ENCODE measurements around the gene CRACR2B. TPM values are rescaled to one million over a fixed set of nuclear protein-coding genes. Genes with fewer than 3 reads are reported as not detected.

CRACR2B gene
- total and polyA plus RNA-seq, 10 of the 15 experiments (the other 5 are each of a cell fraction or from before 2014, with no cell fraction given) = 0.10 to 33.7 (median 12.7) TPM

GRCh38 chr11:831118-831864, 3.6 kb downstream of the CRACR2B start:
- no peak for ATAC-seq
- FAIRE-seq = no peak
- ChIA-PET POLR2A (interaction anchor here (0.6 to 5.2 kb wide), 4 partner anchors 9 to 36 kb away, joined by 3 to 33 read pairs (median 13); partner anchors contain the start of genes PNPLA2, POLR2L and TSPAN4), CTCF (interaction anchor here (1.1 kb wide), 1 partner anchor 17 kb away, joined by 3 read pairs; no protein-coding TSS in a partner anchor), SMC1A (ENCODE audit: uncharacterized antibody, unreplicated experiment) (no interaction called here), RAD21 (ENCODE audit: unreplicated experiment) (interaction anchor here (0.6 to 1.3 kb wide), 3 partner anchors 12 to 98 kb away, joined by 3 read pairs; partner anchors contain the start of gene RPLP2)
- Histone ChIP-seq H3K9me3 (replicated peaks; ENCODE audit: control insufficient read depth, insufficient read depth, low read length) (no peaks in the 10 kb centered on the region), H3K9ac (ENCODE audit: control insufficient read depth, insufficient read depth, low read length) (no peak overlapping the region), H3K4me2 (ENCODE audit: control insufficient read depth, insufficient read depth) (no peak overlapping the region; the same call in 1 of the 2 replicates), H3K79me2 (ENCODE audit: control insufficient read depth, insufficient read depth, low read length) (no peaks in the 10 kb centered on the region), H2AFZ (ENCODE audit: control insufficient read depth, low read depth, low read length) (no peak overlapping the region), H3K36me3 (ENCODE audit: control insufficient read depth in 2 of 2, insufficient read depth in 2 of 2, low read length in 1 of 2) (no peaks in the 10 kb centered on the region; a peak in 1 of 4 replicates), H3K4me3 (no peak overlapping the region; the same call in 1 of the 2 replicates), H3K4me1 (ENCODE audit: control insufficient read depth, insufficient read depth, low read length) (peaks cover 42% of the 10 kb centered on the region), H3K27me3 (replicated peaks in 1 of 2; ENCODE audit: control insufficient read depth in 2 of 2, insufficient read depth in 2 of 2, low read length in 1 of 2) (no peaks in the 10 kb centered on the region; a peak in 3 of 4 replicates), H4K20me1 (ENCODE audit: control insufficient read depth, insufficient read depth) (no peaks in the 10 kb centered on the region), H3K27ac (ENCODE audit: control insufficient read depth, insufficient read depth) (no peak overlapping the region)
- in situ Hi-C loops (cut with MboI) = no loop called here
- intact Hi-C loops (cut with micrococcal nuclease; ENCODE audit: unreplicated experiment) = no loop called here
- DNase-seq (ENCODE audit: low read depth, low spot score) = no peak
- BruUV-seq (replicated peaks) = no TSS peak
- 58% methylated on average over 26 of the region's 31 CpGs for WGBS (ENCODE audit: insufficient coverage, insufficient replicate concordance, low lambda C conversion rate, missing lambda C conversion rate)
- TF ChIP-seq CEBPB (IDR thresholded peaks at IDR 0.05; ENCODE audit: borderline replicate concordance in 1 of 2, low read depth in 2 of 2, low read length in 2 of 2) (no peak), ZNF24 (IDR thresholded peaks at IDR 0.05) (no peak), ATF3 (IDR thresholded peaks at IDR 0.05; ENCODE audit: borderline replicate concordance, extremely low read depth, low read depth, low read length) (no peak), MTA2 (IDR thresholded peaks at IDR 0.05; ENCODE audit: low read depth) (no peak), CEBPZ (IDR thresholded peaks at IDR 0.05; ENCODE audit: low read depth, low read length) (no peak), EZH2 (IDR thresholded peaks at IDR 0.05; ENCODE audit: borderline replicate concordance, control insufficient read depth, low read depth, low read length) (no peak), ZBTB4 (CRISPR knock-in tag; IDR thresholded peaks at IDR 0.05) (no peak), E2F8 (IDR thresholded peaks at IDR 0.05; ENCODE audit: low read depth, partially characterized antibody) (no peak)
- TF ChIP-seq, protein P1, sequence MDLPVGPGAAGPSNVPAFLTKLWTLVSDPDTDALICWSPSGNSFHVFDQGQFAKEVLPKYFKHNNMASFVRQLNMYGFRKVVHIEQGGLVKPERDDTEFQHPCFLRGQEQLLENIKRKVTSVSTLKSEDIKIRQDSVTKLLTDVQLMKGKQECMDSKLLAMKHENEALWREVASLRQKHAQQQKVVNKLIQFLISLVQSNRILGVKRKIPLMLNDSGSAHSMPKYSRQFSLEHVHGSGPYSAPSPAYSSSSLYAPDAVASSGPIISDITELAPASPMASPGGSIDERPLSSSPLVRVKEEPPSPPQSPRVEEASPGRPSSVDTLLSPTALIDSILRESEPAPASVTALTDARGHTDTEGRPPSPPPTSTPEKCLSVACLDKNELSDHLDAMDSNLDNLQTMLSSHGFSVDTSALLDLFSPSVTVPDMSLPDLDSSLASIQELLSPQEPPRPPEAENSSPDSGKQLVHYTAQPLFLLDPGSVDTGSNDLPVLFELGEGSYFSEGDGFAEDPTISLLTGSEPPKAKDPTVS (IDR thresholded peaks at IDR 0.05; ENCODE audit: low read depth, low read length) = no peak
